HG02588 (cell line): Measurements from ENCODE around the gene CYP2D6.
"Not testable (repeated sequence)": the region's sequence is repeated elsewhere in the genome, so short reads cannot be mapped to it uniquely, and the experiment has no call there.

Source experiments
- ATAC-seq: cut with Tn5 transposase; IDR thresholded peaks from one replicate; pipeline ENCODE4 v1.9.1; 2021; ENCODE audit warnings: mild to moderate bottlenecking, moderate library complexity; ENCODE audit not compliant: unreplicated experiment

Gene CYP2D6

DNA sequence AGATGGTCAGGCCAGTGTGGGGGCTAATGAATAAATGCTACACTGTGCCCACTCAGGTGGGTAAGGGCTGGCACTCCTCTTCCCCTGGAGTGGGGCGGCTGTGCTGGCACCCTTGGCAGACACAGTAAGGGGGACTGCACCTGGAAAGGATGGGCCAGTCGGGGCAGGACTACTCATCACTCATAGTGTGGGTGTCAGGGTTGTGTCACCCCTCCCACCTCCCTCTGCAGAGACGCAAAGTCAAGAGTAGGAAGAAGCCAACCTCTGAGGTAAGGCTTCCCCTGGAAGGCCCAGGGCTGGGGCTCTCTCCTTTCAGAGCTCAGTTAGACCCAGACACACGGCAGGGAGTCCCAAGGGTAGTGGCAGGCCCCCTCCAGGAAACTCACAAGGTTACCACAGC lies 5.1 kb upstream of the CYP2D6 start:
- not testable (repeated sequence) for ATAC-seq

DNA sequence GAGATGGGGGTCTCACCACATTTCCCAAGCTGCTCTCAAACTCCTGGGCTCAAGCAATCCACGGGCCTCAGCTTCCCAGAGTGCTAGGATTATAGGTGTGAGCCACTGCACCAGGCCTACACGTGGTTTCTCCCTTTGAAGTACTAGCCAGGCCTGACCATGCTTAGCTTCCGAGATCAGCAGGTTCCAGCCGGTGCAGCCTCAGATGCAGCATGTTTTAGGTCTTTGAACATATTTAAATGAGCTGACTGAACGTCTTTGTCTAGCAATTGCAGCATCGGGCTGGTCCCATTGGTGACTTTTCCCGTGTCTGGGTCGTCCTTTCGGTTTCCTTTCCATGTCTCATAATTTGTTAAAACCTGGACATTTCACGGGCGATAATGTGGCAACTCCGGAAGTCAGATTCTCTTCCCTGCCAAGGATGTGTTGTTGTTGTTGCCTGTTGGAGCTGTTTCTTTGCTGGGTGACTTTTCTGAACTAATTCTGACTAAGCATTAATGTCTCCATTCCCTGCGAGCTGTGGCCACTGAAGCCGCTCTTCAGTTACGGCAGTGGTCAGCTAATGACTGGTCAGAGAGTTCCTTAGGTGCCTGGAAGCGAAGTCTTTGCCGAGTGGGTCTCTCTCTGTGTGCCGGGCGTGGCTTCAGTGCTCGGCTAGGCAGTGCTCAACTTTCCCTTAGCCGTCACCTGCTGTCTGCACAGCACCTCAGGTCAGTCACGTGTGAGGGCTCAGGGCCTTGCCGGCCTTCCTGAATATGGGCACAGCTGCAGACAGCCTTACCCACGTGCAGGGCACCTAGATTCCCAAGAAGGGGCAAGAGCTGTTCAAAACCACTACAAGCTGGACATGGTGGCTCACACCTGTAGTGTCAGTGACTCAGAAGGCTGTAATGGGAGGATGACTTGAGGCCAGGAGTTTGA lies 3.8 kb upstream of the CYP2D6 start:
- no peak for ATAC-seq

- no peak for ATAC-seq
These were observed 1.8 kb upstream of the CYP2D6 start for GRCh38 chr22:42132457-42132856.

GRCh38 chr22:42131562-42131961 lies 952 bp upstream of the CYP2D6 start:
- no peak for ATAC-seq

DNA sequence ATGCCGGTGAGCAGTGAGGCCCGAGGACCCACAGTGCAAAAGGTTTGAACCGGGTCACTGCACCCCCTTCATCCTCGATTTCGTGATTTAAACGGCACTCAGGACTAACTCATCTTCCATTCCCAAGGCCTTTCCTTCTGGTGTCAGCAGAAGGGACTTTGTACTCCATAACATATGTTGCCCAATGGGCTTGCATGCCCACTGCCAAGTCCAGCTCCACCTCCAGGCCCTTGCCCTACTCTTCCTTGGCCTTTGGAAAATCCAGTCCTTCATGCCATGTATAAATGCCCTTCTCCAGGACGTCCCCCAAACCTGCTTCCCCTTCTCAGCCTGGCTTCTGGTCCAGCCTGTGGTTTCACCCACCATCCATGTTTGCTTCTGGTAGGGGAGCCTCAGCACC lies 428 bp downstream of the CYP2D6 start:
- not testable (repeated sequence) for ATAC-seq

DNA sequence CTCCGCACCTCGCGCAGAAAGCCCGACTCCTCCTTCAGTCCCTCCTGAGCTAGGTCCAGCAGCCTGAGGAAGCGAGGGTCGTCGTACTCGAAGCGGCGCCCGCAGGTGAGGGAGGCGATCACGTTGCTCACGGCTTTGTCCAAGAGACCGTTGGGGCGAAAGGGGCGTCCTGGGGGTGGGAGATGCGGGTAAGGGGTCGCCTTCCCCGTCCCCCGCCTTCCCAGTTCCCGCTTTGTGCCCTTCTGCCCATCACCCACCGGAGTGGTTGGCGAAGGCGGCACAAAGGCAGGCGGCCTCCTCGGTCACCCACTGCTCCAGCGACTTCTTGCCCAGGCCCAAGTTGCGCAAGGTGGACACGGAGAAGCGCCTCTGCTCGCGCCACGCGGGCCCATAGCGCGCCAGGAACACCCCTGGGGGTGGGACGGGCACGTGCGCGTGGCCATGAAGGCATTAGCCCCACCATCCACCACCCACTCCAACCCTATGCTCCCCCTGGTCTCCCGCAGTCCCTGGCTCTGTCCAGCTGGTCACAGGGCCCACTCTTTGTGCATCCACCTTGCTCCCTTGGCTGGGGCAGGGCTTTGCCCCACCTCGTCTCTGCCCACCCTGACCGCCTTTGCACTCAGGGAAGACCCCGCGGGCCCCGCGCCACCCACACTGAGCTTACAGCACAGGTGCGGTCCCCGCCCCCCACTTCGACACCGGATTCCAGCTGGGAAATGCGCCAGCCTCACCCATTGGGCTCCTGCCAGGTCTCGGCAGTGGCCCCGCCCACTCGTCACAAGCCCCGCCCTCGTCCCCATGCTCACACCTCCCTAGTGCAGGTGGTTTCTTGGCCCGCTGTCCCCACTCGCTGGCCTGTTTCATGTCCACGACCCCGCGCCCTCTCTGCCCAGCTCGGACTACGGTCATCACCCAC lies 1.6 kb downstream of the CYP2D6 start:
- ATAC-seq = not testable (repeated sequence)

DNA sequence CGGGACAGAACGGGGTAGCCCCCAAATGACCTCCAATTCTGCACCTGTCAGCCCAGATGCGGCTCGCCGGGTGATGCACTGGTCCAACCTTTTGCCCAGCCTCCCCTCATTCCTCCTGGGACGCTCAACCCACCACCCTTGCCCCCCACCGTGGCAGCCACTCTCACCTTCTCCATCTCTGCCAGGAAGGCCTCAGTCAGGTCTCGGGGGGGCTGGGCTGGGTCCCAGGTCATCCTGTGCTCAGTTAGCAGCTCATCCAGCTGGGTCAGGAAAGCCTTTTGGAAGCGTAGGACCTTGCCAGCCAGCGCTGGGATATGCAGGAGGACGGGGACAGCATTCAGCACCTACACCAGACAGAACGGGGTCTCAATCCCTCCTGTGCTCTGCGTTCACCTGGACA lies 2.6 kb downstream of the CYP2D6 start:
- not testable (repeated sequence) for ATAC-seq

GRCh38 chr22:42127606-42128005 lies 3.0 kb downstream of the CYP2D6 start:
- no peak for ATAC-seq

DNA sequence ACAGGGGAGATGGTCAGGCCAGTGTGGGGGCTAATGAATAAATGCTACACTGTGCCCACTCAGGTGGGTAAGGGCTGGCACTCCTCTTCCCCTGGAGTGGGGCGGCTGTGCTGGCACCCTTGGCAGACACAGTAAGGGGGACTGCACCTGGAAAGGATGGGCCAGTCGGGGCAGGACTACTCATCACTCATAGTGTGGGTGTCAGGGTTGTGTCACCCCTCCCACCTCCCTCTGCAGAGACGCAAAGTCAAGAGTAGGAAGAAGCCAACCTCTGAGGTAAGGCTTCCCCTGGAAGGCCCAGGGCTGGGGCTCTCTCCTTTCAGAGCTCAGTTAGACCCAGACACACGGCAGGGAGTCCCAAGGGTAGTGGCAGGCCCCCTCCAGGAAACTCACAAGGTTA lies 7.1 kb downstream of the CYP2D6 start:
- ATAC-seq = not testable (repeated sequence)

- ATAC-seq = not testable (repeated sequence)
These were observed 10.2 kb downstream of the CYP2D6 start for GRCh38 chr22:42120231-42121021.

DNA sequence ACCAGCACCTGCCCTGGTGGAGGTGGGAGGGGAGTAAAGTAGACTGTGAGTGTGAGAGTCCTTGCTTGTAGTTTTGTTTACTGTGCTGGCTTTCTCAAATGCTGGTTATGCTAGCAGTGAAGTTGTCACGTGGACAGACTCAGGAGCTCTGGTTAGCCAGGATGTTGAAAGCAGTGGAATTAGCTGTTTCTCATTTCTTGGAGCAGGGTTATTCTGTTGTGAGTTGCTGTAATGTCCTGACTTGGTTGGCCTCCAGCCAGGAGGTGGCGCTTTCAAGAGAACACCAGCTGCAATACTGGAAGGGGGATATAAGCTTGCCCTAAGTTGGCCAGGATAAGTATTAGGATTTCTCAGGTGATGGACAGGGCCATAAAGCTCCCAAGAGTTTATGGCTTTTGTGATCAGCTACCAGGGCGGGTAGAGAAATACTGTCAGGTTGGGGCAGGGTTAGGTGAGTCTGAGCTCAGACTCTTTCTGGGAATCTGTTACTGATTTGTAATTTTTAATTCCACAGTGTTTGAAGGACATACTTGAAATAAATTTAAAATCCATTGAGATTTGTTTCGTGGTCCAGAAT lies 13.7 kb downstream of the CYP2D6 start:
- no peak for ATAC-seq

DNA sequence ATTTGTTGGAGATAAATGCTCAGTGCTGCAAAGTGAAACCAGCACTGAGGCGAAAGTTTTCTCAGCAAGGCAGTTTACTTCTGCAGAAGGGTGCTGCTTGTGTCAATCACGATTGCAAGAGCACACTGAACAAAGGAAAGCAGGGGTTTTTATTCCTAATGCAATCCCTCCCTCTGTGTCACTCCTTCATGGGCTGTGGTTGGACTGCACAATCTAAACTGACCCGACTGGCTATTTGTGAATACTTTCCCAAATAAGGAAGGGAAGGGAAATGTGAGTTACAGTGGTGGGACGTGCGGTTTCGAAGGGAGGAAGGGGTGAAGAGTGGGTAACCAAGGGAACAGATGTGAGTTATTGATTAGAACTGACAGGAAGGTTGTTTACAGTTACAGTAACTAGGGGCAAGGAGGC lies 15.2 kb downstream of the CYP2D6 start:
- not testable (repeated sequence) for ATAC-seq

GRCh38 chr22:42114721-42115120 lies 15.9 kb downstream of the CYP2D6 start:
- ATAC-seq = no peak

DNA sequence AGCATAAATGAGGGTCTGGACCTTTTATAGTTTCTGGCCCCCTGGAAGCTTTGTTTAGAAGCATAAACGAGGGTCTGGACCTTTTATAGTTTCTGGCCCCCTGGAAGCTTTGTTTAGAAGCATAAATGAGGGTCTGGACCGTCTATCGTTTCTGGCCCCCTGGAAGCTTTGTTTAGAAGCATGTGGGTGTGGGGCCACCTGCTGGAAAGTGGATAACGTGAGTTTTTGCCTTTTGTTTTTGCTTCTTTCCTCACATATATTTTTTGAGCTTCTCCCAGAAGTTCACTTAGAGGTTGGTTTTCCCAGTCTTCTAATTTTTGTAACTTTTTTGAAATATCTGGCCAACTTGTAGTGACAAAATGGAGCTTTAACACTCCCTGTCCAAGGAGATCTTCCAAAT lies 17.8 kb downstream of the CYP2D6 start:
- ATAC-seq = not testable (repeated sequence)

GRCh38 chr22:42111798-42112197 lies 18.8 kb downstream of the CYP2D6 start:
- no peak for ATAC-seq

- no peak for ATAC-seq
These were observed 21.8 kb downstream of the CYP2D6 start for GRCh38 chr22:42108848-42109247.

GRCh38 chr22:42104332-42104860 lies 26.2 kb downstream of the CYP2D6 start:
- ATAC-seq = not testable (repeated sequence)

DNA sequence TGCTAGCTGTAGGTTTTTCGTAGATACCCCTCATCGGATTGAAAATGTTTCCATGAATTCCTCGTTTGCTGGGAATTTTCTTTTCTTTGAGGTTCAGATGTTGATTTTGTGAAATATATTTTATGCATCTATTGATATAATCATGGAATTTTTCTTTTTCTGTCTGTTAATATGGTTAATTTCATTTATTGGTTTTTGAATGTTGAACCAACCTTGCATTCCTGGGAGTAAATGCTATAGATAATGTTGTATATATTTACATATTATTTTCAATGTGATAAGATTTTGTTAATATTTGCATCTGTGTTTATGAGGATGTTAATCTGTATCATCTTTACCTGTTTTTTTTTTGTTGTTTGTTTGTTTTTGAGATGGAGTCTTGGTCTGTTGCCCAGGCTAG lies 29.4 kb downstream of the CYP2D6 start:
- ATAC-seq = no peak

GRCh38 chr22:42091455-42091782 lies 39.2 kb downstream of the CYP2D6 start:
- ATAC-seq = no peak
